ENCODE data around the gene CHURC1. TPM values are rescaled to one million over a fixed set of nuclear protein-coding genes. Genes with fewer than 3 reads are reported as not detected.

The CHURC1 gene
- total RNA-seq, 2 donors from 2014 or later = 29.1 to 43.2 TPM

DNA sequence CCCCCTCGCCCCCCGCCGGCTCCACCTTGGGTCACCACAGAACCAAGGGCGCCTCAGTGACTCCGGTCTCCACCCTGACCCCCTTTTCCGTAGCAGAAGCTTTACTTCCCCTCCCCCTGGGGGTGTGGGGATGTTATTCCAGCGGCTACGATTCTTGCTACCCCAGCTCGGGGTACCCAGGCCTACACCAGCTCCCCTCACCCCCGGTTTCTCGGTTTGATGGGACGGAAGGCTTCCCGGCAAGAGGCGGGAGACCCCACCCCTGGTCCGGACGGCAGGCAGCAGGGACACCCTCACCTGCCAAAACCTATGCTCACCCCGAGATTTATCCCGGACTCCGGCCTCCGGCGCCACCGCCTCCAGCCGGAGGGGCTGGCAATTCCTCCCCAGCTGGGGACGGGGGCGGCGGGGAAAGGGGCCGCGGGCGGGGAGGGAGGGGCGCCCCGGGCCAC lies 57.3 kb downstream of the CHURC1 start:
- Histone ChIP-seq H3K27me3 (no peaks in the 10 kb centered on the region), H3K9me3 (no peaks in the 10 kb centered on the region), H3K4me1 (peaks cover 17% of the 10 kb centered on the region), H3K27ac (peak overlapping the region in 1 of 4 donors; percentile 48), H3K4me3 (peak overlapping the region; percentile 8 to 70), H3K36me3 (replicated peaks in 1 of 2; ENCODE audit: insufficient read depth in 1 of 2, low read depth in 2 of 2) (no peaks in the 10 kb centered on the region)
- ATAC-seq = no peak
- 8 to 12% methylated on average over 15 to 27 of the region's 31 CpGs for WGBS, 2 donors
- no peak for TF ChIP-seq POLR2A (IDR thresholded peaks at IDR 0.05)
- TF ChIP-seq, protein P1, sequence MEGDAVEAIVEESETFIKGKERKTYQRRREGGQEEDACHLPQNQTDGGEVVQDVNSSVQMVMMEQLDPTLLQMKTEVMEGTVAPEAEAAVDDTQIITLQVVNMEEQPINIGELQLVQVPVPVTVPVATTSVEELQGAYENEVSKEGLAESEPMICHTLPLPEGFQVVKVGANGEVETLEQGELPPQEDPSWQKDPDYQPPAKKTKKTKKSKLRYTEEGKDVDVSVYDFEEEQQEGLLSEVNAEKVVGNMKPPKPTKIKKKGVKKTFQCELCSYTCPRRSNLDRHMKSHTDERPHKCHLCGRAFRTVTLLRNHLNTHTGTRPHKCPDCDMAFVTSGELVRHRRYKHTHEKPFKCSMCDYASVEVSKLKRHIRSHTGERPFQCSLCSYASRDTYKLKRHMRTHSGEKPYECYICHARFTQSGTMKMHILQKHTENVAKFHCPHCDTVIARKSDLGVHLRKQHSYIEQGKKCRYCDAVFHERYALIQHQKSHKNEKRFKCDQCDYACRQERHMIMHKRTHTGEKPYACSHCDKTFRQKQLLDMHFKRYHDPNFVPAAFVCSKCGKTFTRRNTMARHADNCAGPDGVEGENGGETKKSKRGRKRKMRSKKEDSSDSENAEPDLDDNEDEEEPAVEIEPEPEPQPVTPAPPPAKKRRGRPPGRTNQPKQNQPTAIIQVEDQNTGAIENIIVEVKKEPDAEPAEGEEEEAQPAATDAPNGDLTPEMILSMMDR (IDR thresholded peaks at IDR 0.05) = no peak
- intact Hi-C loops (cut with DNase I) = loop anchor here (10.0 kb wide), 1 partner anchor 147 kb away; no protein-coding TSS in a partner anchor
- DNase-seq = no peak

DNA sequence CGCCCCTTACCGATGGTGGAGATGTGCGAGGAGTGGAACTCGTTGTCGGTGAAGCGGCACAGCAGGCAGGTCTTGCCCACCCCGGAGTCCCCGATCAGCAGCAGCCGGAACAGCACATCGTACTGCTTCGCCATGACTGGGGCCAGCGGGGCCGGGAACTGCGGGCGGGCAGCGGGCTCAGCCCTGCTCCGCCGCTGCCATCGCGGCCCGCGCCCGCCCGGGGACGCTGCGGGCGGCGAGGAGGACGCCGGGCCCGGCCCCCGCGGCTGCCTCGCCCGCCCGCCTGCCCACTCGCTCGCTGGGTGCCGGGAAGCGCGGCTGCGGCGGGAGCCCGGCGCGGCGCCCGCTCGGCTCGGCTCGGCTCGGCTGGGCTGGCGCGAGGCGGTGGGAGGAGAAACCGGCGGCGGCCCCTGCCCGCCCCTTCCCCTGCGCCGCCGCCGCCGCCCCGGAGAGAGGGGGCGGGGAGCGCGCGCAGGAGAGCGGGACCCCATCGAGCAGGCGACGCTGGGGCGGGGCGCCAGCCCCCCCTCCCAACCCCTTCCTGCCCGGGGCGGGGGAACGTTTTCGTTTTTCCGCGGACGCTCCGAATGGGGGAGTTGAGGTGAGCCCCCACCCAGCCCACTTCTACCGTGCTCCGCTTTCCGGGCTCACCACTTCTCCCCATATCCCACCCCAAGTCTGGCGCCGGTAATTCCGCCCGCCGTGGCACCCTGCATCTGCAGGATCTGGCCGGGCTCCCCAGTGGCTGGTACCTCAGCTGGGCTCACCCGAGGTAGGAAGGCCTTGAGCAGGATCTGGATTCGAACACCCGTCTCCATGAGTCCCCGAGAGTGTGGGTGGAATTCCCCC lies 57.9 kb downstream of the CHURC1 start, which contains the start of gene RAB15:
TSS of gene RAB15 (minus strand) at position 394 of the 849 bp plus-strand sequence. CDS start at position 134, 260 bp downstream.
- peaks cover 17% of the 10 kb centered on the region for H3K4me1 ChIP-seq
- intact Hi-C loops (cut with DNase I) = loop anchor here (10.0 kb wide), 1 partner anchor 147 kb away; no protein-coding TSS in a partner anchor
- H3K4me3 ChIP-seq = peak within 1 kb of the TSS; percentile 8 to 70
- H3K27me3 ChIP-seq = no peaks in the 10 kb centered on the region
- WGBS, 2 donors = 0 to 1% methylated on average over 14 to 52 of the region's 96 CpGs
- TF ChIP-seq, protein P1 (IDR thresholded peaks at IDR 0.05) = peak in 2 of 7 experiments; percentile 14 to 22
- no peak for TF ChIP-seq POLR2A (IDR thresholded peaks at IDR 0.05)
- no peaks in the 10 kb centered on the region for H3K36me3 ChIP-seq (replicated peaks in 1 of 2; ENCODE audit: insufficient read depth in 1 of 2, low read depth in 2 of 2)
- peak within 1 kb of the TSS in 1 of 4 donors; percentile 48 for H3K27ac ChIP-seq
- H3K9me3 ChIP-seq = no peaks in the 10 kb centered on the region
- ATAC-seq (peak; percentile 82), DNase-seq (peak; percentile 32 to 63 (median 42))

- Histone ChIP-seq H3K27ac (no peak overlapping the region), H3K4me1 (peaks cover 17% of the 10 kb centered on the region), H3K27me3 (no peaks in the 10 kb centered on the region), H3K9me3 (no peaks in the 10 kb centered on the region), H3K36me3 (replicated peaks in 1 of 2; ENCODE audit: insufficient read depth in 1 of 2, low read depth in 2 of 2) (no peaks in the 10 kb centered on the region), H3K4me3 (no peak overlapping the region)
- TF ChIP-seq POLR2A (IDR thresholded peaks at IDR 0.05) = no peak
- TF ChIP-seq, protein P1 (IDR thresholded peaks at IDR 0.05) = no peak
- DNase-seq (no peak), ATAC-seq (no peak)
- WGBS, 2 donors = 83% methylated on average over 8 of the region's 8 CpGs
- intact Hi-C loops (cut with DNase I) = loop anchor here (10.0 kb wide), 1 partner anchor 148 kb away; no protein-coding TSS in a partner anchor
These were observed 58.8 kb downstream of the CHURC1 start for GRCh38 chr14:64973026-64973442.

DNA sequence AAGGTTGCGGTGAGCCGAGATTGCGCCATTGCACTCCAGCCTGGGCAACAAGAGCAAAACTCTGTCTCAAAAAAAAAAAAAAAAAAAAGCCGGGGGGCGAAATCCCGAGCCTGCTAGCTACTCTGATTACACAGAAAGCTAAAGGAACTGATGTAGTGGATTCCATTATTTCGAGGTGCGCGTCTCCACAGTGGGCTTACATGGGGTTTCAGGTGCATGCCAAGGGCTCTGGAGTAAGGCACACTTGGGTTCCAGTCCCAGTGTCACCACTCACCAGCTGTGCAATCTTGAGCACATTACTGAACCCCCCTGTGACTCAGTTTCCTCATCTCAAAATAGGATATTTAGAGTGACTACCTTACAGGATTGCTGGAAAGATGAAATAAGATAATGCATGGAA lies 59.6 kb downstream of the CHURC1 start:
- H3K4me1 ChIP-seq = peaks cover 17% of the 10 kb centered on the region
- TF ChIP-seq POLR2A (IDR thresholded peaks at IDR 0.05) = no peak
- TF ChIP-seq, protein P1 (IDR thresholded peaks at IDR 0.05) = no peak
- no peaks in the 10 kb centered on the region for H3K9me3 ChIP-seq
- no peak overlapping the region for H3K27ac ChIP-seq
- no peaks in the 10 kb centered on the region for H3K36me3 ChIP-seq (replicated peaks in 1 of 2; ENCODE audit: insufficient read depth in 1 of 2, low read depth in 2 of 2)
- no peaks in the 10 kb centered on the region for H3K27me3 ChIP-seq
- H3K4me3 ChIP-seq = no peak overlapping the region
- 94 to 96% methylated on average over 9 of the region's 9 CpGs for WGBS, 2 donors
- no peak for DNase-seq
- ATAC-seq = no peak
- intact Hi-C loops (cut with DNase I) = loop anchor here (10.0 kb wide), 1 partner anchor 149 kb away; no protein-coding TSS in a partner anchor
